T-helper 2 cell treated with Interferon-gamma antibody and Interleukin-4, amounts not matched to agents 5 μg/mL and 100 μg/mL, for 36 hours (primary cell): ENCODE data around the gene EHHADH.

Source experiments
- DNase-seq: peaks from one replicate; pipeline ENCODE4 v3.0.0; 2021; ENCODE audit warnings: low spot score
- H3K27ac Mint-ChIP-seq: one replicate; pipeline ENCODE4 v1.8.0; 2021; ENCODE audit warnings: mild to moderate bottlenecking, mixed read lengths
- H3K27me3 Mint-ChIP-seq: one replicate; pipeline ENCODE4 v1.8.0; 2021; ENCODE audit warnings: low read depth, mixed read lengths
- H3K36me3 Mint-ChIP-seq: one replicate; pipeline ENCODE4 v1.8.0; 2021; ENCODE audit warnings: low read depth, mixed read lengths
- H3K4me1 Mint-ChIP-seq: one replicate; pipeline ENCODE4 v1.8.0; 2021; ENCODE audit warnings: low read depth, mixed read lengths
- H3K4me3 Mint-ChIP-seq: one replicate; pipeline ENCODE4 v1.8.0; 2022; ENCODE audit warnings: mild to moderate bottlenecking, moderate library complexity, mixed read lengths
- H3K9me3 Mint-ChIP-seq: one replicate; pipeline ENCODE4 v1.8.0; 2021; ENCODE audit warnings: mixed read lengths

The EHHADH gene

DNA sequence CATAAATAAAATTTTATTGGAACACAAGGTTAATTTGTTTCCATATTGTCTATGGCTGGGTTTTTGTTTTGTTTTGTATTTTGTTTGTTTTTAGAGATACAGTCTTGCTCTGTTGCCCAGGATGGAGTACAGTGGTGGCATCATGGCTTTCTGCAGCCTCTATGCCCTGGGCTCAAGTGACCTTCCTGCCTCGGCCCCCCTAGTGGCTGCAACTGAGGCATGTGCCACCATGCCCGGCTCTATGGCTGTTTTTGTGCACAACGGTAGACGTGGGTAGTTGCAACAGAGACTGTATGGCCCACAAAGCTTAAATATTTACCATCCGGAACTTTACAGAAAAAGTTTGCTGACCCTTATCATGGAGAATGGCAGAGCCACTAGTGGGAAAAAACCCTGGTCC, 54.2 kb downstream of the EHHADH start:
- no peak for DNase-seq
- no peak overlapping the region for H3K4me3 Mint-ChIP-seq
- no peak overlapping the region for H3K27ac Mint-ChIP-seq
- peaks cover 4% of the 10 kb centered on the region for H3K9me3 Mint-ChIP-seq
- H3K36me3 Mint-ChIP-seq = no peaks in the 10 kb centered on the region
- no peaks in the 10 kb centered on the region for H3K27me3 Mint-ChIP-seq
- H3K4me1 Mint-ChIP-seq = no peaks in the 10 kb centered on the region

- Mint-ChIP-seq H3K9me3 (peaks cover 4% of the 10 kb centered on the region), H3K4me3 (no peak overlapping the region), H3K27ac (no peak overlapping the region), H3K36me3 (no peaks in the 10 kb centered on the region), H3K27me3 (no peaks in the 10 kb centered on the region), H3K4me1 (no peaks in the 10 kb centered on the region)
- no peak for DNase-seq
Measured at GRCh38 chr3:185199206-185199605, 54.6 kb downstream of the EHHADH start.

DNA sequence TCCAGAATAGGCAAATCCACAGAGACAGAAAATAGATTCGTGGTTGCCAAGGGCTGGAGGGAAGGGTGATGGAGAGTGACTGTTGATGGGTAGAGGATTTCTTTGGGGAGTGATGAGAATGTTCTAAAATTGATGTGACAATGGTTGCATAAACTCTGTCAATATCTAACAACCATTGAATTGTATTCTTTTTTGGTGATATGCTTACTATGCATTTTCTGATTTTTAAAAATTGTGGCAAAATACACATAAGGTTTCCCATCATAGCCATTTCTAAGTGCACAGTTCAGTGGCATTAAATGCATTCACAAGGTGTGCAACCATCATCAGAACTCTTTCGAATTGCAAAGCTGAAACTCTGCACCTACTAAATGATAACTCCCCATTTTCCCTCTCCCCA, 56.8 kb downstream of the EHHADH start:
- Mint-ChIP-seq H3K4me1 (no peaks in the 10 kb centered on the region), H3K36me3 (no peaks in the 10 kb centered on the region), H3K27me3 (no peaks in the 10 kb centered on the region), H3K9me3 (peaks cover 4% of the 10 kb centered on the region), H3K4me3 (no peak overlapping the region), H3K27ac (no peak overlapping the region)
- DNase-seq = no peak

DNA sequence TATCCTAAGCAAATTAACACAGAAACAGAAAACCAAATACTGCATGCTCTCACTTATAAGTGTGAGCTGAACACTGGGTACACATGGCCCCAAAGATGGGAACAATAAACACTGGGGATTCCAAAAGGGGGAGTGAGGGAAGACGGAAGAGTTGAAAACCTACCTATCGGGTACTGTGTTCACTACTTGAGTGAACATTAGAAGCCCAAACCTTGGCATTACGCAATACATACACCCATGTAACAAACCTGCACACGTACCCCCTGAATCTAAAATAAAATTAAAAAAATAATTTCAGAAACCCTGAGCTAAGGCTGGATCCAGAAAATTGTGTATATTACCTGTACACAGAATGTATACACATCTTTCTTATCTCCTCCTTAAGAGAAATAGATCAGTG, 58.2 kb downstream of the EHHADH start:
- H3K36me3 Mint-ChIP-seq = no peaks in the 10 kb centered on the region
- H3K27ac Mint-ChIP-seq = no peak overlapping the region
- no peak overlapping the region for H3K4me3 Mint-ChIP-seq
- H3K9me3 Mint-ChIP-seq = peaks cover 4% of the 10 kb centered on the region
- H3K4me1 Mint-ChIP-seq = no peaks in the 10 kb centered on the region
- no peaks in the 10 kb centered on the region for H3K27me3 Mint-ChIP-seq
- no peak for DNase-seq

- H3K27me3 Mint-ChIP-seq = peaks cover 5% of the 10 kb centered on the region
- H3K27ac Mint-ChIP-seq = no peak overlapping the region
- H3K36me3 Mint-ChIP-seq = no peaks in the 10 kb centered on the region
- DNase-seq = no peak
- no peaks in the 10 kb centered on the region for H3K4me1 Mint-ChIP-seq
- H3K4me3 Mint-ChIP-seq = no peak overlapping the region
- H3K9me3 Mint-ChIP-seq = no peaks in the 10 kb centered on the region
Measured at GRCh38 chr3:185188816-185189215, 65.0 kb downstream of the EHHADH start.

DNA sequence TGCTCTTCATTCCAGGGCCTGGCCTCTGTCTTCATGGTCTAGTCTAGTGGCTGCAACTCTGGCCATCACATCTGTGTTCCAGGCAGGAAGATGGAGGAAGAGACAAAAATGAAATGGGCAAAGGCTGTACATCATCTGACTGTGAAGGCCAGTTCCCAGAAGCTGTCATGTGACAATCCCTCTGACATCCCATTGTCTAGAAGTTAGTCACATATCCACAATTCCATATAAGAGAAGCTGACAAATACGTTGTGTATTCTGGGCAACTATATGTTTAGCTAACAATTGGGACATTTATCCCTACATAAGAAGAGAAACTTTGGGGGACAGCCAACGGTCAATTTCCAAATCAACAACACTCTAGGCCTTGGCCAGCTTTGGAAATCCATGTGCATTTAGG, 66.5 kb downstream of the EHHADH start:
- no peak overlapping the region for H3K27ac Mint-ChIP-seq
- H3K4me3 Mint-ChIP-seq = no peak overlapping the region
- no peak for DNase-seq
- H3K36me3 Mint-ChIP-seq = no peaks in the 10 kb centered on the region
- peaks cover 5% of the 10 kb centered on the region for H3K27me3 Mint-ChIP-seq
- no peaks in the 10 kb centered on the region for H3K4me1 Mint-ChIP-seq
- H3K9me3 Mint-ChIP-seq = no peaks in the 10 kb centered on the region

DNA sequence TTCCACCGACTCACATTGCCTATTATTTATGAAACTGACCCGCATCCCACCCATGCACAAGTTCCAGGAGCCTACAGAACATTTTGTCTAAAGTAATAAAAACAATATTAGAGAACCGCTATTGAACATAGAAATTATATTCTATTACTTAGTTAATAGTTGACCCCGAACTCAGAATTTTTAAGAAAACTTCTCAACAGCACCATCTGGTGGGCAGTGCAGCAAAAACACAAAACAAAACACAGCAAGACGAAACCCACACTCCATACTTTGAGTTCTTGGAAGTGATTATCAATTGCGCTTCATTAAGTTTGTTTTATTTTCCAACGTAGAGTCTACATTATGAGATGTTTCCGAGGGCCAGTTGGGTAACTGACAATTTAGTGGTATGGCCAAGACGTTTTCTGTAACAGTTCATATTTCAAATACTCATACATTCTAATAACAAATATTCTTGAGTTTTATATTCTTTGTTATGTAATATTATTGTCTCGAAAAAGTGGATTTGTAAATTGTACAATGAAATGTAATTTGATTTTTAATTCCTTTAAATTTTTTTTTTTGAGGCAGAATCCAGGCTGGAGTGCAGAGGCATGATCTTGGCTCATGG, 77.0 kb downstream of the EHHADH start:
- H3K27me3 Mint-ChIP-seq = peaks cover 6% of the 10 kb centered on the region
- H3K9me3 Mint-ChIP-seq = no peaks in the 10 kb centered on the region
- H3K4me3 Mint-ChIP-seq = no peak overlapping the region
- no peaks in the 10 kb centered on the region for H3K4me1 Mint-ChIP-seq
- no peak for DNase-seq
- H3K36me3 Mint-ChIP-seq = no peaks in the 10 kb centered on the region
- H3K27ac Mint-ChIP-seq = no peak overlapping the region

GRCh38 chr3:185175370-185175987, 78.4 kb downstream of the EHHADH start:
- Mint-ChIP-seq H3K36me3 (no peaks in the 10 kb centered on the region), H3K4me1 (no peaks in the 10 kb centered on the region), H3K27ac (no peak overlapping the region), H3K27me3 (peaks cover 9% of the 10 kb centered on the region), H3K4me3 (no peak overlapping the region), H3K9me3 (no peaks in the 10 kb centered on the region)
- DNase-seq = no peak

DNA sequence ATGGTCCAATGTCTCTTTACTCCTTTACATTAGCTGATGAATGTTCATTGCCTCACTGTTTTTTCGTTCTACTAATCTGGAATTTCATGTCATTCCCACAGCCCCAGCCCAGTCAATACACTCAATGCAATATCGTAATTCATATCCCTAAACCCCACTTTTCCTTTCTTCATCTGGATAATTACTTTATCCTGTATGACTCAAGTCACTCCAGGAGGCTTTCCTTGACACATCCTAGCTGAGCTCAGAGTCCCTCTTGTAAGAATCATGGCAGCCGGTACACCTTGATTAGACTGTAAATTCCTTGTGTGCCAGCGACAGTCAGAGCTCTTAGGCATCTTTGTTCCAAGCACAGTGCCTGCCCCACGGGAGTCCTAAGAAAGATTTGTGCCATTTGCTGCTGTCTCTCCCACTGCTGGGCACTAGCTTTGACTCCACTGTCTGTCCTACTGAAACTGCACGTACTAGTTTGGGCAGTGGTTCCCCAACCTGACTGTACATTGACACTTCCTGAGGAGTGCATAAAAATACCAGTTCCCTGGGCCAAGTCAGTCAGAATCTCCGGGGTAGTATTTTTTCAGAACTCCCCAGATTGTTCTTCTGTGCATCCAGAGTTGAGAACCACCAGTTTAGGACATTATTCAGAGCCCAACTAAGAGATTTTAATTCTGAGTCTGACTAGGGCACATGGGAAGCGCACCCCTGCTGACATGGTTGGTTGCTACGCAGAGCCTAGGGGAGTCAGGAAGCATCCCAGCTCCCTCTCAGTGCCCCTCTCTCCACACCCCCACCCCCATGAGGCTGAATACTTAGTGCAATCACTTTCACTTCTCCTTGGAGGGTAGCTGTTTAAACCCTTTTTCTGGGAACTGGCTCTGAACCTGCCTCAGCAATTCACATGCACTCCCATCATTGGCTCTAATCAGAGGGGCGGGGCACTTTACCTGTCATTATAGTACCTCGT, 81.5 kb downstream of the EHHADH start:
- Mint-ChIP-seq H3K4me1 (no peaks in the 10 kb centered on the region), H3K4me3 (no peak overlapping the region), H3K36me3 (no peaks in the 10 kb centered on the region), H3K9me3 (no peaks in the 10 kb centered on the region), H3K27ac (no peak overlapping the region), H3K27me3 (peaks cover 9% of the 10 kb centered on the region)
- no peak for DNase-seq

- Mint-ChIP-seq H3K4me1 (no peaks in the 10 kb centered on the region), H3K27me3 (peaks cover 3% of the 10 kb centered on the region), H3K4me3 (no peak overlapping the region), H3K36me3 (no peaks in the 10 kb centered on the region), H3K9me3 (no peaks in the 10 kb centered on the region), H3K27ac (no peak overlapping the region)
- no peak for DNase-seq
Measured at GRCh38 chr3:185164428-185165217, 89.2 kb downstream of the EHHADH start.

DNA sequence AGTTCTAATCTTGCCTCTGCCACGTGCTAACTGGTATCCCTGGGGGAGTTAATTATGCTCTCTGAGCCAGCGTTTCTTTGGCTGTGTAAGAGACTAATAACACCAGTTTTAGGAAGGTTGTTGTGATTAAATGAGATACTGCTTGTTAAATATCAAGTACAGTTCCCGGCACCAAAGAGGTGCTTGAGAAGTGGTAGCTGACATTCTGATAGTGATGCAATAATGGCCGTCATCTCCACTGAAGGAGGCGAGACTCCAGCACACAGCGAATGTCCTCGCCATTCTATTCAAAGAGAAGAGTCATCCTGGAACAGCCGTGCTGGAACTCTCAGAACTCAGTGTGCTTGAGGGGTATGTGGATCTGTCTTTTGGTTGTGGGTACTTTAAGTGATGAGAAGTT, 91.2 kb downstream of the EHHADH start:
- H3K27ac Mint-ChIP-seq = no peak overlapping the region
- H3K4me1 Mint-ChIP-seq = no peaks in the 10 kb centered on the region
- H3K9me3 Mint-ChIP-seq = no peaks in the 10 kb centered on the region
- no peak for DNase-seq
- H3K4me3 Mint-ChIP-seq = no peak overlapping the region
- H3K27me3 Mint-ChIP-seq = peaks cover 9% of the 10 kb centered on the region
- H3K36me3 Mint-ChIP-seq = no peaks in the 10 kb centered on the region

GRCh38 chr3:185161761-185162160, 92.1 kb downstream of the EHHADH start:
- Mint-ChIP-seq H3K27me3 (peaks cover 13% of the 10 kb centered on the region), H3K4me3 (no peak overlapping the region), H3K4me1 (no peaks in the 10 kb centered on the region), H3K36me3 (no peaks in the 10 kb centered on the region), H3K9me3 (no peaks in the 10 kb centered on the region), H3K27ac (no peak overlapping the region)
- DNase-seq = no peak

DNA sequence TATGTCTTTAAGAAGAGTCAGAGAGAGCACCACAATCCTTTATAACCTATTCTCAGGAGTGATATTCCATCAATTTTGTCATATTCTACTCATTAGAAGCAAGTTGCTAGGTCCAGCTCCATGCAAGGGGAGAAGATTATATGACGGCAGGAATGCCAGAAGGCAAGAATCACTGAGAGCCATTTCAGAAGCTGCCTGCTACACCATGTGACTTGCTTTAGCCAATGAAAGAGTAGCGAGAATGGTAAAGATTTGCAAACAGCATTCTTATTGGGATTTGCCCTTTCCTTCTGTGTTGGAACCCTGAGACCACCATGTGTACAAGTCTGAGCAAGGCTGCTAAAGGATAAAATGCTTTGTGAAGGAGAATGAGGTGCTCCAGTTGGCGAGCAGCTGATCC, 96.5 kb downstream of the EHHADH start:
- peaks cover 2% of the 10 kb centered on the region for H3K36me3 Mint-ChIP-seq
- no peak overlapping the region for H3K4me3 Mint-ChIP-seq
- DNase-seq = no peak
- peaks cover 16% of the 10 kb centered on the region for H3K27me3 Mint-ChIP-seq
- peaks cover 3% of the 10 kb centered on the region for H3K4me1 Mint-ChIP-seq
- H3K9me3 Mint-ChIP-seq = no peaks in the 10 kb centered on the region
- no peak overlapping the region for H3K27ac Mint-ChIP-seq

GRCh38 chr3:185155678-185156077, 98.2 kb downstream of the EHHADH start:
- Mint-ChIP-seq H3K4me1 (peaks cover 6% of the 10 kb centered on the region), H3K36me3 (peaks cover 2% of the 10 kb centered on the region), H3K9me3 (no peaks in the 10 kb centered on the region), H3K27ac (no peak overlapping the region), H3K4me3 (no peak overlapping the region), H3K27me3 (peaks cover 30% of the 10 kb centered on the region)
- DNase-seq = no peak
